Muscle of back (tissue), 11 donors: ENCODE measurements around the gene SHOX. TPM values are rescaled to one million over a fixed set of nuclear protein-coding genes. Genes with fewer than 3 reads are reported as not detected.
"Not testable (repeated sequence)": the region's sequence is repeated elsewhere in the genome, so short reads cannot be mapped to it uniquely, and the experiment has no call there.

Experiments used
- DNase-seq, 3 donors: peaks; one replicate each; pipeline versions ENCODE4 v3.0.0 to v3.0.0-alpha.2; 2013
- polyA plus RNA-seq, 10 donors: library from polyadenylated mRNA; unstranded; fragments of 120-200 nt; gene quantifications; one replicate each; pipeline ENCODE4 v1.2.1, GENCODE V29; 2013; ENCODE audit not compliant: insufficient read length in 10 of 10

SHOX gene
- polyA plus RNA-seq, 10 donors, result 0.18 to 2.1 (median 0.66) TPM

GRCh38 chrX:621705-622503, 8.7 kb upstream of the SHOX start:
- no peak for DNase-seq

- not testable (repeated sequence) for DNase-seq
Measured at GRCh38 chrX:622802-623201, 7.8 kb upstream of the SHOX start.

GRCh38 chrX:623268-623598, 7.4 kb upstream of the SHOX start:
- DNase-seq, result no peak

GRCh38 chrX:623599-624315, 6.8 kb upstream of the SHOX start:
- peak in 1 of 3 donors; percentile 77 for DNase-seq

- peak in 1 of 3 donors; percentile 70 for DNase-seq
Measured at GRCh38 chrX:625137-625691, 5.4 kb upstream of the SHOX start.

GRCh38 chrX:626047-626446, 4.5 kb upstream of the SHOX start:
- DNase-seq, result not testable (repeated sequence)

- peak in 1 of 3 donors; percentile 60 for DNase-seq
Measured at GRCh38 chrX:626745-627509, 3.7 kb upstream of the SHOX start.

- peak in 1 of 3 donors; percentile 30 for DNase-seq
Measured at GRCh38 chrX:627510-627981, 3.0 kb upstream of the SHOX start.

GRCh38 chrX:627995-628394, 2.6 kb upstream of the SHOX start:
- no peak for DNase-seq

GRCh38 chrX:629230-630006, 1.2 kb upstream of the SHOX start:
- DNase-seq, result peak in 1 of 3 donors; percentile 49

- no peak for DNase-seq
Measured at GRCh38 chrX:630007-630611, 482 bp upstream of the SHOX start.

- DNase-seq, result peak in 1 of 3 donors; percentile 45
Measured at GRCh38 chrX:631802-632365, 1.3 kb downstream of the SHOX start.

- peak in 1 of 3 donors; percentile 61 for DNase-seq
Measured at GRCh38 chrX:632366-633042, 1.9 kb downstream of the SHOX start.

GRCh38 chrX:633043-633984, 2.7 kb downstream of the SHOX start:
- DNase-seq, result peak in 1 of 3 donors; percentile 44

- DNase-seq, result peak in 1 of 3 donors; percentile 73
Measured at GRCh38 chrX:633985-634958, 3.7 kb downstream of the SHOX start.

GRCh38 chrX:635428-636090, 5.0 kb downstream of the SHOX start:
- DNase-seq, result peak in 1 of 3 donors; percentile 52
